SKM-1 (cell line): ENCODE data around the gene NAGLU.
"Not testable (repeated sequence)": the region's sequence is repeated elsewhere in the genome, so short reads cannot be mapped to it uniquely, and the experiment has no call there.

Experiments
- DNase-seq: peaks from one replicate; lab custom pipeline; 2025; ENCODE audit not compliant: unreplicated experiment; lab: John Stamatoyannopoulos, UW

The NAGLU gene

GRCh38 chr17:42521036-42521435 lies 15.0 kb upstream of the NAGLU start:
- DNase-seq, result no peak

- no peak for DNase-seq
Observed at GRCh38 chr17:42521666-42522262, 14.3 kb upstream of the NAGLU start.

GRCh38 chr17:42522263-42522790 lies 13.7 kb upstream of the NAGLU start:
- DNase-seq, result no peak

GRCh38 chr17:42522798-42523278 lies 13.2 kb upstream of the NAGLU start:
- no peak for DNase-seq

GRCh38 chr17:42525221-42525620 lies 10.8 kb upstream of the NAGLU start:
- DNase-seq, result no peak

- no peak for DNase-seq
Observed at GRCh38 chr17:42526031-42526444, 10.0 kb upstream of the NAGLU start.

GRCh38 chr17:42527932-42528331 lies 8.1 kb upstream of the NAGLU start:
- DNase-seq, result no peak

- DNase-seq, result no peak
Observed at GRCh38 chr17:42529061-42529460, 7.0 kb upstream of the NAGLU start.

- DNase-seq, result no peak
Observed at GRCh38 chr17:42530952-42531454, 5.0 kb upstream of the NAGLU start.

GRCh38 chr17:42531455-42532354 lies 4.3 kb upstream of the NAGLU start:
- peak; percentile 36 for DNase-seq

- peak; percentile 42 for DNase-seq
Observed at GRCh38 chr17:42535155-42536047, 640 bp upstream of the NAGLU start.

- peak; percentile 30 for DNase-seq
Observed at GRCh38 chr17:42536372-42537155, 523 bp downstream of the NAGLU start.

- no peak for DNase-seq
Observed at GRCh38 chr17:42537156-42537805, 1.2 kb downstream of the NAGLU start.

- no peak for DNase-seq
Observed at GRCh38 chr17:42537826-42538451, 1.9 kb downstream of the NAGLU start.

GRCh38 chr17:42538482-42538881 lies 2.4 kb downstream of the NAGLU start:
- DNase-seq, result no peak

GRCh38 chr17:42540558-42540957 lies 4.5 kb downstream of the NAGLU start:
- not testable (repeated sequence) for DNase-seq

GRCh38 chr17:42541041-42541833 lies 5.2 kb downstream of the NAGLU start:
- DNase-seq, result no peak
